ENCODE measurements around the gene ZNF618. TPM values are rescaled to one million over a fixed set of nuclear protein-coding genes. Genes with fewer than 3 reads are reported as not detected.

Gene ZNF618
- total and polyA plus RNA-seq, 2 experiments from 2014 or later: 12.1 to 22.1 TPM

GRCh38 chr9:114050226-114050568 lies 174.1 kb downstream of the ZNF618 start (continued):
- TF ChIP-seq, protein P1, sequence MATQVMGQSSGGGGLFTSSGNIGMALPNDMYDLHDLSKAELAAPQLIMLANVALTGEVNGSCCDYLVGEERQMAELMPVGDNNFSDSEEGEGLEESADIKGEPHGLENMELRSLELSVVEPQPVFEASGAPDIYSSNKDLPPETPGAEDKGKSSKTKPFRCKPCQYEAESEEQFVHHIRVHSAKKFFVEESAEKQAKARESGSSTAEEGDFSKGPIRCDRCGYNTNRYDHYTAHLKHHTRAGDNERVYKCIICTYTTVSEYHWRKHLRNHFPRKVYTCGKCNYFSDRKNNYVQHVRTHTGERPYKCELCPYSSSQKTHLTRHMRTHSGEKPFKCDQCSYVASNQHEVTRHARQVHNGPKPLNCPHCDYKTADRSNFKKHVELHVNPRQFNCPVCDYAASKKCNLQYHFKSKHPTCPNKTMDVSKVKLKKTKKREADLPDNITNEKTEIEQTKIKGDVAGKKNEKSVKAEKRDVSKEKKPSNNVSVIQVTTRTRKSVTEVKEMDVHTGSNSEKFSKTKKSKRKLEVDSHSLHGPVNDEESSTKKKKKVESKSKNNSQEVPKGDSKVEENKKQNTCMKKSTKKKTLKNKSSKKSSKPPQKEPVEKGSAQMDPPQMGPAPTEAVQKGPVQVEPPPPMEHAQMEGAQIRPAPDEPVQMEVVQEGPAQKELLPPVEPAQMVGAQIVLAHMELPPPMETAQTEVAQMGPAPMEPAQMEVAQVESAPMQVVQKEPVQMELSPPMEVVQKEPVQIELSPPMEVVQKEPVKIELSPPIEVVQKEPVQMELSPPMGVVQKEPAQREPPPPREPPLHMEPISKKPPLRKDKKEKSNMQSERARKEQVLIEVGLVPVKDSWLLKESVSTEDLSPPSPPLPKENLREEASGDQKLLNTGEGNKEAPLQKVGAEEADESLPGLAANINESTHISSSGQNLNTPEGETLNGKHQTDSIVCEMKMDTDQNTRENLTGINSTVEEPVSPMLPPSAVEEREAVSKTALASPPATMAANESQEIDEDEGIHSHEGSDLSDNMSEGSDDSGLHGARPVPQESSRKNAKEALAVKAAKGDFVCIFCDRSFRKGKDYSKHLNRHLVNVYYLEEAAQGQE (IDR thresholded peaks at IDR 0.05; ENCODE audit: unreplicated experiment): no peak

DNA sequence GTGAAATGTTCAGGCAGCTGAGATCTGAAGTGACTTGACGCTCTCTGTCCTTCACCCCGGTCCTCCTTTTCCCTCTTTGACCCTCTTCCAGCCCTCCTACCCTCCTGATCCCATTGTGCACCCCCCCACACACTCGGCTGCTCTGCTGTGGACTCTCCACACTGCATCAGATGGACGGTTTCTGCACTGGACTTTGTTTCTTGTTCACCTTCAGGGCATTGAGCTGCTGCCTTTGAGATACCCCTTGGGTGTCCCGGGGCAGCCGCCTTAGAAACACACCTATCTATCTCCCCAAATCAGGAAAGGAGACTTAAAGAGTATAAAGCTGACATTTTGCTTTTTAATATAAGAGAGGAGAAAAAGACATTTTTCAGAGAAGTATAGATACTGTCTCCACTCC lies 174.5 kb downstream of the ZNF618 start:
- Histone ChIP-seq H4K20me1 (replicated peaks; ENCODE audit: insufficient read depth) (no peaks in the 10 kb centered on the region; the same call in none of the 2 replicates), H3K79me2 (replicated peaks; ENCODE audit: insufficient read depth) (no peaks in the 10 kb centered on the region), H3K4me1 (ENCODE audit: insufficient read depth) (no peaks in the 10 kb centered on the region), H2AFZ (no peak overlapping the region), H3K27me3 (ENCODE audit: insufficient read depth) (no peaks in the 10 kb centered on the region), H3K36me3 (ENCODE audit: insufficient read depth) (no peaks in the 10 kb centered on the region), H3K27ac (ENCODE audit: low read depth) (no peak overlapping the region), H3F3A (replicated peaks; ENCODE audit: low read depth) (no peaks in the 10 kb centered on the region), H3K4me2 (no peak overlapping the region), H3K4me3 (no peak overlapping the region), H3K9me2 (ENCODE audit: insufficient read depth) (0 out of 2 replicates have a peak, but pooled peaks cover 4% of the 10 kb centered on the region)
- ATAC-seq (no peak), DNase-seq (ENCODE audit: low spot score) (no peak)
- peaks cover 4% of the 10 kb centered on the region for H3K4me1 Mint-ChIP-seq
- H3K4me3 Mint-ChIP-seq: no peak overlapping the region
- H3K36me3 Mint-ChIP-seq (ENCODE audit: low read depth): peaks cover 40% of the 10 kb centered on the region
- no peak overlapping the region for H3K27ac Mint-ChIP-seq
- no peaks in the 10 kb centered on the region for H3K9me3 Mint-ChIP-seq
- H3K27me3 Mint-ChIP-seq (ENCODE audit: insufficient read depth, low read depth, poor library complexity): peaks cover 3% of the 10 kb centered on the region
- TF ChIP-seq, protein P2, sequence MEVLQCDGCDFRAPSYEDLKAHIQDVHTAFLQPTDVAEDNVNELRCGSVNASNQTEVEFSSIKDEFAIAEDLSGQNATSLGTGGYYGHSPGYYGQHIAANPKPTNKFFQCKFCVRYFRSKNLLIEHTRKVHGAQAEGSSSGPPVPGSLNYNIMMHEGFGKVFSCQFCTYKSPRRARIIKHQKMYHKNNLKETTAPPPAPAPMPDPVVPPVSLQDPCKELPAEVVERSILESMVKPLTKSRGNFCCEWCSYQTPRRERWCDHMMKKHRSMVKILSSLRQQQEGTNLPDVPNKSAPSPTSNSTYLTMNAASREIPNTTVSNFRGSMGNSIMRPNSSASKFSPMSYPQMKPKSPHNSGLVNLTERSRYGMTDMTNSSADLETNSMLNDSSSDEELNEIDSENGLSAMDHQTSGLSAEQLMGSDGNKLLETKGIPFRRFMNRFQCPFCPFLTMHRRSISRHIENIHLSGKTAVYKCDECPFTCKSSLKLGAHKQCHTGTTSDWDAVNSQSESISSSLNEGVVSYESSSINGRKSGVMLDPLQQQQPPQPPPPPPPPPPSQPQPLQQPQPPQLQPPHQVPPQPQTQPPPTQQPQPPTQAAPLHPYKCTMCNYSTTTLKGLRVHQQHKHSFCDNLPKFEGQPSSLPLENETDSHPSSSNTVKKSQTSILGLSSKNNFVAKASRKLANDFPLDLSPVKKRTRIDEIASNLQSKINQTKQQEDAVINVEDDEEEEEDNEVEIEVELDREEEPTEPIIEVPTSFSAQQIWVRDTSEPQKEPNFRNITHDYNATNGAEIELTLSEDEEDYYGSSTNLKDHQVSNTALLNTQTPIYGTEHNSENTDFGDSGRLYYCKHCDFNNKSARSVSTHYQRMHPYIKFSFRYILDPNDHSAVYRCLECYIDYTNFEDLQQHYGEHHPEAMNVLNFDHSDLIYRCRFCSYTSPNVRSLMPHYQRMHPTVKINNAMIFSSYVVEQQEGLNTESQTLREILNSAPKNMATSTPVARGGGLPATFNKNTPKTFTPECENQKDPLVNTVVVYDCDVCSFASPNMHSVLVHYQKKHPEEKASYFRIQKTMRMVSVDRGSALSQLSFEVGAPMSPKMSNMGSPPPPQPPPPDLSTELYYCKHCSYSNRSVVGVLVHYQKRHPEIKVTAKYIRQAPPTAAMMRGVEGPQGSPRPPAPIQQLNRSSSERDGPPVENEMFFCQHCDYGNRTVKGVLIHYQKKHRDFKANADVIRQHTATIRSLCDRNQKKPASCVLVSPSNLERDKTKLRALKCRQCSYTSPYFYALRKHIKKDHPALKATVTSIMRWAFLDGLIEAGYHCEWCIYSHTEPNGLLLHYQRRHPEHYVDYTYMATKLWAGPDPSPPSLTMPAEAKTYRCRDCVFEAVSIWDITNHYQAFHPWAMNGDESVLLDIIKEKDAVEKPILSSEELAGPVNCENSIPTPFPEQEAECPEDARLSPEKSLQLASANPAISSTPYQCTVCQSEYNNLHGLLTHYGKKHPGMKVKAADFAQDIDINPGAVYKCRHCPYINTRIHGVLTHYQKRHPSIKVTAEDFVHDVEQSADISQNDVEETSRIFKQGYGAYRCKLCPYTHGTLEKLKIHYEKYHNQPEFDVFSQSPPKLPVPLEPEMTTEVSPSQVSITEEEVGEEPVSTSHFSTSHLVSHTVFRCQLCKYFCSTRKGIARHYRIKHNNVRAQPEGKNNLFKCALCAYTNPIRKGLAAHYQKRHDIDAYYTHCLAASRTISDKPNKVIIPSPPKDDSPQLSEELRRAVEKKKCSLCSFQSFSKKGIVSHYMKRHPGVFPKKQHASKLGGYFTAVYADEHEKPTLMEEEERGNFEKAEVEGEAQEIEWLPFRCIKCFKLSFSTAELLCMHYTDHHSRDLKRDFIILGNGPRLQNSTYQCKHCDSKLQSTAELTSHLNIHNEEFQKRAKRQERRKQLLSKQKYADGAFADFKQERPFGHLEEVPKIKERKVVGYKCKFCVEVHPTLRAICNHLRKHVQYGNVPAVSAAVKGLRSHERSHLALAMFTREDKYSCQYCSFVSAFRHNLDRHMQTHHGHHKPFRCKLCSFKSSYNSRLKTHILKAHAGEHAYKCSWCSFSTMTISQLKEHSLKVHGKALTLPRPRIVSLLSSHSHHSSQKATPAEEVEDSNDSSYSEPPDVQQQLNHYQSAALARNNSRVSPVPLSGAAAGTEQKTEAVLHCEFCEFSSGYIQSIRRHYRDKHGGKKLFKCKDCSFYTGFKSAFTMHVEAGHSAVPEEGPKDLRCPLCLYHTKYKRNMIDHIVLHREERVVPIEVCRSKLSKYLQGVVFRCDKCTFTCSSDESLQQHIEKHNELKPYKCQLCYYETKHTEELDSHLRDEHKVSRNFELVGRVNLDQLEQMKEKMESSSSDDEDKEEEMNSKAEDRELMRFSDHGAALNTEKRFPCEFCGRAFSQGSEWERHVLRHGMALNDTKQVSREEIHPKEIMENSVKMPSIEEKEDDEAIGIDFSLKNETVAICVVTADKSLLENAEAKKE (CRISPR knock-in tag; IDR thresholded peaks at IDR 0.05): no peak
- TF ChIP-seq JUNB (IDR thresholded peaks at IDR 0.05; ENCODE audit: unreplicated experiment) (no peak), CREB1 (CRISPR knock-in tag; IDR thresholded peaks at IDR 0.05; ENCODE audit: low read depth) (no peak), POLR2AphosphoS5 (IDR thresholded peaks at IDR 0.05; ENCODE audit: low read depth) (no peak), EZH2phosphoT487 (IDR thresholded peaks at IDR 0.05; ENCODE audit: unreplicated experiment) (no peak), ZNF114 (CRISPR knock-in tag; IDR thresholded peaks at IDR 0.05) (no peak), EZH2 (IDR thresholded peaks at IDR 0.05; ENCODE audit: low read depth, unreplicated experiment) (no peak), CTCF (conservative IDR thresholded peaks at IDR 0.05; ENCODE audit: low read depth in 2 of 2) (no peak), STAT1 (IDR thresholded peaks at IDR 0.05; ENCODE audit: unreplicated experiment) (no peak)
- TF ChIP-seq, protein P1 (IDR thresholded peaks at IDR 0.05; ENCODE audit: unreplicated experiment): no peak
